Esophagus (tissue), 2 donors: ENCODE measurements around the gene BLTP3A. TPM values are rescaled to one million over a fixed set of nuclear protein-coding genes. Genes with fewer than 3 reads are reported as not detected.
"Not testable (repeated sequence)": the region's sequence is repeated elsewhere in the genome, so short reads cannot be mapped to it uniquely, and the experiment has no call there.

Experiments used
- H3K27ac ChIP-seq, 2 donors: one replicate each; pipeline ENCODE4 v1.5.1; 2013; ENCODE audit warnings: low read depth in 2 of 2, mild to moderate bottlenecking in 2 of 2, inconsistent platforms in 1 of 2, low read length in 1 of 2, moderate library complexity in 1 of 2
- H3K27me3 ChIP-seq, 2 donors: one replicate each; pipeline ENCODE4 v1.6.1; 2013; ENCODE audit warnings: low read length in 2 of 2, control low read depth in 1 of 2, mild to moderate bottlenecking in 1 of 2; ENCODE audit not compliant: insufficient read depth in 2 of 2, control insufficient read depth in 1 of 2
- H3K36me3 ChIP-seq, 2 donors: one replicate each; pipeline ENCODE4 v1.6.1; 2013; ENCODE audit warnings: low read length in 1 of 2; ENCODE audit not compliant: control insufficient read depth in 2 of 2, insufficient read depth in 2 of 2
- H3K4me1 ChIP-seq, 2 donors: one replicate each; pipeline ENCODE4 v1.6.1; 2013; ENCODE audit warnings: low read length in 1 of 2; ENCODE audit not compliant: control insufficient read depth in 2 of 2, insufficient read depth in 2 of 2
- H3K4me3 ChIP-seq, 2 donors: one replicate each; pipeline ENCODE4 v1.5.1; 2013; ENCODE audit warnings: low read length in 2 of 2, mild to moderate bottlenecking in 2 of 2, low read depth in 1 of 2, moderate library complexity in 1 of 2
- H3K9me3 ChIP-seq, 2 donors: one replicate each; pipeline ENCODE4 v1.6.1; 2013; ENCODE audit warnings: mild to moderate bottlenecking in 2 of 2, low read depth in 1 of 2, low read length in 1 of 2, moderate library complexity in 1 of 2; ENCODE audit not compliant: control insufficient read depth in 2 of 2, insufficient read depth in 1 of 2
- WGBS, 2 donors: extraction: QIAGEN DNeasy Blood & Tissue Kit; methylation state at CpG; one replicate each; pipeline ENCODE4 v1.1.7; 2013; 5-methylcytosine and 5-hydroxymethylcytosine counted together
- polyA plus RNA-seq, 2 donors: library from polyadenylated mRNA; stranded (reverse); fragments of 200-250 nt; gene quantifications; one replicate each; pipeline ENCODE4 v1.2.3, GENCODE V29; 2013
- donor health status: healthy with polysubstance abuse.
- donor health status: Bipolar disorder and iron deficiency.

Gene BLTP3A
- polyA plus RNA-seq, 2 donors: 1.2 to 1.7 TPM

GRCh38 chr6:34805074-34805473, 13.2 kb downstream of the BLTP3A start:
- not testable (repeated sequence) for H3K27me3 ChIP-seq, H3K4me3 ChIP-seq, H3K27ac ChIP-seq, H3K36me3 ChIP-seq, H3K4me1 ChIP-seq, H3K9me3 ChIP-seq
- 83 to 84% methylated on average over 6 of the region's 6 CpGs for WGBS, 2 donors

- H3K27ac ChIP-seq: no peak overlapping the region
- no peaks in the 10 kb centered on the region for H3K9me3 ChIP-seq
- H3K36me3 ChIP-seq: no peaks in the 10 kb centered on the region
- peaks cover 0 to 2% of the 10 kb centered on the region in 2 donors for H3K4me1 ChIP-seq
- H3K27me3 ChIP-seq: no peaks in the 10 kb centered on the region
- 85 to 88% methylated on average over 9 of the region's 9 CpGs for WGBS, 2 donors
- no peak overlapping the region for H3K4me3 ChIP-seq
These were observed 15.0 kb downstream of the BLTP3A start for GRCh38 chr6:34806738-34807453.

- not testable (repeated sequence) for H3K27me3 ChIP-seq, H3K9me3 ChIP-seq, H3K4me3 ChIP-seq, H3K36me3 ChIP-seq, H3K4me1 ChIP-seq, H3K27ac ChIP-seq
- 94 to 99% methylated on average over 3 of the region's 3 CpGs for WGBS, 2 donors
These were observed 16.6 kb downstream of the BLTP3A start for GRCh38 chr6:34808473-34808872.

GRCh38 chr6:34809419-34809818, 17.5 kb downstream of the BLTP3A start:
- H3K27ac ChIP-seq, H3K4me3 ChIP-seq, H3K9me3 ChIP-seq, H3K27me3 ChIP-seq, H3K4me1 ChIP-seq, H3K36me3 ChIP-seq: not testable (repeated sequence)
- 89 to 92% methylated on average over 9 of the region's 9 CpGs for WGBS, 2 donors

GRCh38 chr6:34810017-34810882, 18.4 kb downstream of the BLTP3A start:
- 89% methylated on average over 10 of the region's 10 CpGs for WGBS, 2 donors
- no peaks in the 10 kb centered on the region for H3K36me3 ChIP-seq

GRCh38 chr6:34810936-34811632, 19.2 kb downstream of the BLTP3A start:
- Histone ChIP-seq H3K4me1 (peaks cover 0 to 2% of the 10 kb centered on the region in 2 donors), H3K9me3 (no peaks in the 10 kb centered on the region), H3K4me3 (no peak overlapping the region), H3K36me3 (no peaks in the 10 kb centered on the region), H3K27me3 (no peaks in the 10 kb centered on the region), H3K27ac (no peak overlapping the region)
- WGBS, 2 donors: 41 to 52% methylated on average over 5 of the region's 5 CpGs

More at GRCh38 chr6:34810017-34810882, 18.4 kb downstream of the BLTP3A start:
- H3K27ac ChIP-seq: no peak overlapping the region
- peaks cover 0 to 2% of the 10 kb centered on the region in 2 donors for H3K4me1 ChIP-seq
- H3K9me3 ChIP-seq: no peaks in the 10 kb centered on the region
- no peaks in the 10 kb centered on the region for H3K27me3 ChIP-seq
- no peak overlapping the region for H3K4me3 ChIP-seq

- H3K4me3 ChIP-seq: no peak overlapping the region
- H3K9me3 ChIP-seq: no peaks in the 10 kb centered on the region
- H3K27ac ChIP-seq: no peak overlapping the region
- no peaks in the 10 kb centered on the region for H3K4me1 ChIP-seq
- H3K36me3 ChIP-seq: no peaks in the 10 kb centered on the region
- no peaks in the 10 kb centered on the region for H3K27me3 ChIP-seq
- 55 to 72% methylated on average over 3 of the region's 3 CpGs for WGBS, 2 donors
These were observed 21.3 kb downstream of the BLTP3A start for GRCh38 chr6:34813028-34813713.

- Histone ChIP-seq H3K9me3 (no peaks in the 10 kb centered on the region), H3K4me1 (no peaks in the 10 kb centered on the region), H3K36me3 (peaks cover 0 to 3% of the 10 kb centered on the region in 2 donors), H3K27ac (no peak overlapping the region), H3K4me3 (no peak overlapping the region), H3K27me3 (no peaks in the 10 kb centered on the region)
- WGBS, 2 donors: 77 to 84% methylated on average over 5 of the region's 5 CpGs
These were observed 24.9 kb downstream of the BLTP3A start for GRCh38 chr6:34816635-34817301.

GRCh38 chr6:34817446-34817845, 25.6 kb downstream of the BLTP3A start:
- H3K27ac ChIP-seq: no peak overlapping the region
- H3K36me3 ChIP-seq: peaks cover 0 to 3% of the 10 kb centered on the region in 2 donors
- no peaks in the 10 kb centered on the region for H3K9me3 ChIP-seq
- H3K4me1 ChIP-seq: no peaks in the 10 kb centered on the region
- H3K27me3 ChIP-seq: no peaks in the 10 kb centered on the region
- H3K4me3 ChIP-seq: no peak overlapping the region
- WGBS, 2 donors: 82 to 86% methylated on average over 1 of the region's 1 CpG
